ENCODE data around the gene BRAT1.

GRCh38 chr7:2496375-2496774 is 58.9 kb downstream of the BRAT1 start:
- no peak for TF ChIP-seq CTCF (IDR thresholded peaks at IDR 0.05)
- TF ChIP-seq POLR2AphosphoS5 (IDR thresholded peaks at IDR 0.05; ENCODE audit: insufficient read depth in 1 of 2, low read depth in 1 of 2), result no peak

Data from vagina (tissue), 2 donors.